ENCODE data around the gene ZNF638.

DNA sequence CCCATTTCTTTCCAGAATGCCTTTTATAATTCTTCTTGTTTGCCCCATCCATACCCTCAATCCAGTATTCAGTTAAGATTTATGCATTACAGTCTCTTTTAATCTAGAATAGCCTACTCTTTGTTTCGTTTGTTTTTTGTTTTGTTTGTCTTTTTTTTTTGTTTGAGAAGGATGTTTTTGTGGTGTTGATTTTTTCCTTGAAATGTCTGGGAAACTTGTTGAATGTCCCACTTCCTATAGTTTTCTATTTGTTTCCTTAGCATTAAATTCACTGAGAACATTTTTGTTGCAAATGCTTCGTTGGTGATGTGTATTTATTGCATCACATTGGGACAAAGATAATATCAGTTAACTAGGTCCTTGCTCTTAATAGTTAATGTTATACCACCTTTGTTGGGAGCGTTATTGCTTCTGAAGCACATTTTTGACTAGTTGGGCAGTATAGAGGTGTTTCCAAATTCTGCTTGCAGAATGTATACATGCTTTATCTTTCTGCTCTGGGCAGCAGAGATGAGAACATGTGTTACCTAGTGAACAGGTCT lies 28.9 kb downstream of the ZNF638 start:
- TF ChIP-seq, protein P1, sequence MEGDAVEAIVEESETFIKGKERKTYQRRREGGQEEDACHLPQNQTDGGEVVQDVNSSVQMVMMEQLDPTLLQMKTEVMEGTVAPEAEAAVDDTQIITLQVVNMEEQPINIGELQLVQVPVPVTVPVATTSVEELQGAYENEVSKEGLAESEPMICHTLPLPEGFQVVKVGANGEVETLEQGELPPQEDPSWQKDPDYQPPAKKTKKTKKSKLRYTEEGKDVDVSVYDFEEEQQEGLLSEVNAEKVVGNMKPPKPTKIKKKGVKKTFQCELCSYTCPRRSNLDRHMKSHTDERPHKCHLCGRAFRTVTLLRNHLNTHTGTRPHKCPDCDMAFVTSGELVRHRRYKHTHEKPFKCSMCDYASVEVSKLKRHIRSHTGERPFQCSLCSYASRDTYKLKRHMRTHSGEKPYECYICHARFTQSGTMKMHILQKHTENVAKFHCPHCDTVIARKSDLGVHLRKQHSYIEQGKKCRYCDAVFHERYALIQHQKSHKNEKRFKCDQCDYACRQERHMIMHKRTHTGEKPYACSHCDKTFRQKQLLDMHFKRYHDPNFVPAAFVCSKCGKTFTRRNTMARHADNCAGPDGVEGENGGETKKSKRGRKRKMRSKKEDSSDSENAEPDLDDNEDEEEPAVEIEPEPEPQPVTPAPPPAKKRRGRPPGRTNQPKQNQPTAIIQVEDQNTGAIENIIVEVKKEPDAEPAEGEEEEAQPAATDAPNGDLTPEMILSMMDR (IDR thresholded peaks at IDR 0.05): no peak
- no peak for TF ChIP-seq POLR2A (IDR thresholded peaks at IDR 0.05)

Measured in thyroid gland (tissue), 4 donors.